NT2/D1 (cell line): ENCODE data around the gene REXO4.

Source experiments
- YY1 ChIP-seq: IDR thresholded peaks from 2 replicates; pipeline ENCODE4 v1.6.1; 2011; ENCODE audit not compliant: insufficient read length, insufficient read depth
- ZNF274 ChIP-seq: IDR thresholded peaks from 2 replicates; pipeline ENCODE4 v1.6.1; 2011; ENCODE audit warnings: mild to moderate bottlenecking, low read depth, low read length

DNA sequence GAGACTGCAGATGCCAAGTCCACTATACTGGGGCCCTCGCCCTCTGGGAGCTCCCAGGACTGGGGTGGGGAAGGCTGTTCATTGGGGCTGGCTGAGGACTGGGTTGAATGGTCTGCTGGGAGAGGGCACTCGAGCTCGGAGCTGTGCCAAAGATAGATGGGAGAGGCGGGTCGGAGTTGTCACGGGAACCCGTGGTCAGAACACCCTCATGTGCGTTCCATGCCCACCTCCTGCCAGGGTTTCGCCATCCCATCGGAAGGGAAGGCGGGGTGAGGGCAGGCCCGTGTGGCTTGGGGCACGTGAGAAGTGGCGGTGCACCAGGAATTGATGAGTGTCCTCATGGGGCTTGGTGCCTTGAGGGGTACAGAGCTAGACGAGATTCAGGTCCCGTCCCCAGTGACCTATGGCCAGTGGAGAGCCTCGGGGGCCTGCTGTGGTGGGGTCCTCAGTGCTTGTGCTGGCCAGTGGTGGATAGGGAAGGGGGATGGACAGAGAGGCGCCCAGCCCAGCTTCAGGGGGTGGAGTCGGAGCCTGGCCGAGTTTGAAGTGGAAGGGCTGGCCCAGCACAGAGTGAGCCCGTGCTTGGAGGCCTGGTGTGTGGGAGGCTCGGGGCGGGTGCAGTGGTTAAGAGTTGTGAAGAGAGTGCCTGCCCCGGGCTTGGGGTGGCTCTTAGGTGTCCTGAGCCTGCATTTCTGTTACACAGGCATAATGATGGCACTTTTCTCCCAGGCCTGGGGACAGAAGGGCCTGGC lies 46.2 kb upstream of the REXO4 start:
- no peak for TF ChIP-seq YY1
- no peak for TF ChIP-seq ZNF274
